Measurements from ENCODE around the gene CDH7.

Gene CDH7

GRCh38 chr18:65815506-65815905, 64.7 kb downstream of the CDH7 start:
- peaks cover 5% of the 10 kb centered on the region for H3K9me3 Mint-ChIP-seq
- no peaks in the 10 kb centered on the region for H3K27me3 Mint-ChIP-seq
- no peak overlapping the region for H3K27ac Mint-ChIP-seq
- no peak overlapping the region for H3K4me3 Mint-ChIP-seq
- no peak for DNase-seq
- H3K4me1 Mint-ChIP-seq = no peaks in the 10 kb centered on the region
- no peaks in the 10 kb centered on the region for H3K36me3 Mint-ChIP-seq (ENCODE audit: low read depth)
- no peak for ATAC-seq

- no peak for DNase-seq
- no peak for ATAC-seq
- no peak overlapping the region for H3K27ac Mint-ChIP-seq
- peaks cover 5% of the 10 kb centered on the region for H3K9me3 Mint-ChIP-seq
- no peaks in the 10 kb centered on the region for H3K4me1 Mint-ChIP-seq
- H3K27me3 Mint-ChIP-seq = no peaks in the 10 kb centered on the region
- H3K4me3 Mint-ChIP-seq = no peak overlapping the region
- H3K36me3 Mint-ChIP-seq (ENCODE audit: low read depth) = no peaks in the 10 kb centered on the region
These were observed 66.4 kb downstream of the CDH7 start for GRCh38 chr18:65817178-65817577.

GRCh38 chr18:65821911-65822310, 71.1 kb downstream of the CDH7 start:
- no peak for ATAC-seq
- H3K4me3 Mint-ChIP-seq = no peak overlapping the region
- H3K9me3 Mint-ChIP-seq = peaks cover 9% of the 10 kb centered on the region
- no peaks in the 10 kb centered on the region for H3K36me3 Mint-ChIP-seq (ENCODE audit: low read depth)
- no peaks in the 10 kb centered on the region for H3K4me1 Mint-ChIP-seq
- H3K27me3 Mint-ChIP-seq = no peaks in the 10 kb centered on the region
- H3K27ac Mint-ChIP-seq = no peak overlapping the region
- no peak for DNase-seq

GRCh38 chr18:65822826-65823225, 72.0 kb downstream of the CDH7 start:
- no peak overlapping the region for H3K27ac Mint-ChIP-seq
- ATAC-seq (no peak), DNase-seq (no peak)
- H3K36me3 Mint-ChIP-seq (ENCODE audit: low read depth) = no peaks in the 10 kb centered on the region
- H3K27me3 Mint-ChIP-seq = no peaks in the 10 kb centered on the region
- no peak overlapping the region for H3K4me3 Mint-ChIP-seq
- no peaks in the 10 kb centered on the region for H3K4me1 Mint-ChIP-seq
- peaks cover 9% of the 10 kb centered on the region for H3K9me3 Mint-ChIP-seq

- no peaks in the 10 kb centered on the region for H3K36me3 Mint-ChIP-seq (ENCODE audit: low read depth)
- ATAC-seq = no peak
- no peak overlapping the region for H3K4me3 Mint-ChIP-seq
- H3K27ac Mint-ChIP-seq = no peak overlapping the region
- peaks cover 8% of the 10 kb centered on the region for H3K9me3 Mint-ChIP-seq
- H3K4me1 Mint-ChIP-seq = no peaks in the 10 kb centered on the region
- H3K27me3 Mint-ChIP-seq = no peaks in the 10 kb centered on the region
- no peak for DNase-seq
These were observed 76.6 kb downstream of the CDH7 start for GRCh38 chr18:65827444-65827843.

- Mint-ChIP-seq H3K27me3 (no peaks in the 10 kb centered on the region), H3K9me3 (peaks cover 17% of the 10 kb centered on the region), H3K27ac (no peak overlapping the region), H3K4me1 (no peaks in the 10 kb centered on the region), H3K36me3 (ENCODE audit: low read depth) (no peaks in the 10 kb centered on the region), H3K4me3 (no peak overlapping the region)
- ATAC-seq (no peak), DNase-seq (no peak)
These were observed 85.1 kb downstream of the CDH7 start for GRCh38 chr18:65835881-65836280.

GRCh38 chr18:65846107-65846506, 95.3 kb downstream of the CDH7 start:
- Mint-ChIP-seq H3K36me3 (ENCODE audit: low read depth) (no peaks in the 10 kb centered on the region), H3K9me3 (no peaks in the 10 kb centered on the region), H3K27ac (no peak overlapping the region), H3K27me3 (no peaks in the 10 kb centered on the region), H3K4me3 (no peak overlapping the region), H3K4me1 (no peaks in the 10 kb centered on the region)
- ATAC-seq = no peak
- DNase-seq = no peak

- H3K4me3 Mint-ChIP-seq = no peak overlapping the region
- no peak for DNase-seq
- ATAC-seq = no peak
- H3K9me3 Mint-ChIP-seq = peaks cover under 1% of the 10 kb centered on the region
- no peaks in the 10 kb centered on the region for H3K27me3 Mint-ChIP-seq
- H3K4me1 Mint-ChIP-seq = no peaks in the 10 kb centered on the region
- H3K27ac Mint-ChIP-seq = no peak overlapping the region
- H3K36me3 Mint-ChIP-seq (ENCODE audit: low read depth) = no peaks in the 10 kb centered on the region
These were observed 101.5 kb downstream of the CDH7 start for GRCh38 chr18:65852273-65852672.

GRCh38 chr18:65859075-65859474, 108.3 kb downstream of the CDH7 start:
- Mint-ChIP-seq H3K27me3 (no peaks in the 10 kb centered on the region), H3K27ac (no peak overlapping the region), H3K4me3 (no peak overlapping the region), H3K9me3 (peaks cover 3% of the 10 kb centered on the region), H3K4me1 (no peaks in the 10 kb centered on the region), H3K36me3 (ENCODE audit: low read depth) (no peaks in the 10 kb centered on the region)
- no peak for ATAC-seq
- DNase-seq = no peak

- Mint-ChIP-seq H3K27ac (no peak overlapping the region), H3K4me1 (no peaks in the 10 kb centered on the region), H3K27me3 (no peaks in the 10 kb centered on the region), H3K36me3 (ENCODE audit: low read depth) (no peaks in the 10 kb centered on the region), H3K9me3 (peaks cover 12% of the 10 kb centered on the region), H3K4me3 (no peak overlapping the region)
- DNase-seq (no peak), ATAC-seq (no peak)
These were observed 118.7 kb downstream of the CDH7 start for GRCh38 chr18:65869527-65869926.

- Mint-ChIP-seq H3K27me3 (no peaks in the 10 kb centered on the region), H3K36me3 (ENCODE audit: low read depth) (no peaks in the 10 kb centered on the region), H3K4me3 (no peak overlapping the region), H3K4me1 (no peaks in the 10 kb centered on the region), H3K9me3 (peaks cover 14% of the 10 kb centered on the region), H3K27ac (no peak overlapping the region)
- DNase-seq = no peak
- ATAC-seq = no peak
These were observed 125.5 kb downstream of the CDH7 start for GRCh38 chr18:65876310-65876709.

GRCh38 chr18:65897292-65897691, 146.5 kb downstream of the CDH7 start:
- H3K27ac Mint-ChIP-seq = no peak overlapping the region
- peaks cover 8% of the 10 kb centered on the region for H3K9me3 Mint-ChIP-seq
- H3K4me3 Mint-ChIP-seq = no peak overlapping the region
- no peaks in the 10 kb centered on the region for H3K36me3 Mint-ChIP-seq (ENCODE audit: low read depth)
- no peak for ATAC-seq
- no peaks in the 10 kb centered on the region for H3K4me1 Mint-ChIP-seq
- no peaks in the 10 kb centered on the region for H3K27me3 Mint-ChIP-seq
- no peak for DNase-seq

- ATAC-seq = no peak
- H3K27me3 Mint-ChIP-seq = no peaks in the 10 kb centered on the region
- no peaks in the 10 kb centered on the region for H3K36me3 Mint-ChIP-seq (ENCODE audit: low read depth)
- no peak for DNase-seq
- no peaks in the 10 kb centered on the region for H3K4me1 Mint-ChIP-seq
- no peak overlapping the region for H3K27ac Mint-ChIP-seq
- no peak overlapping the region for H3K4me3 Mint-ChIP-seq
- H3K9me3 Mint-ChIP-seq = peaks cover 5% of the 10 kb centered on the region
These were observed 150.7 kb downstream of the CDH7 start for GRCh38 chr18:65901522-65901921.

GRCh38 chr18:65906621-65907034, 155.8 kb downstream of the CDH7 start:
- peaks cover 5% of the 10 kb centered on the region for H3K9me3 Mint-ChIP-seq
- H3K27me3 Mint-ChIP-seq = no peaks in the 10 kb centered on the region
- H3K27ac Mint-ChIP-seq = no peak overlapping the region
- H3K4me1 Mint-ChIP-seq = no peaks in the 10 kb centered on the region
- no peak overlapping the region for H3K4me3 Mint-ChIP-seq
- no peak for ATAC-seq
- H3K36me3 Mint-ChIP-seq (ENCODE audit: low read depth) = no peaks in the 10 kb centered on the region
- no peak for DNase-seq

GRCh38 chr18:65907281-65907680, 156.5 kb downstream of the CDH7 start:
- Mint-ChIP-seq H3K36me3 (ENCODE audit: low read depth) (no peaks in the 10 kb centered on the region), H3K27me3 (no peaks in the 10 kb centered on the region), H3K27ac (no peak overlapping the region), H3K9me3 (peaks cover 5% of the 10 kb centered on the region), H3K4me3 (no peak overlapping the region), H3K4me1 (no peaks in the 10 kb centered on the region)
- DNase-seq = no peak
- no peak for ATAC-seq

GRCh38 chr18:65919018-65919417, 168.2 kb downstream of the CDH7 start:
- Mint-ChIP-seq H3K4me3 (no peak overlapping the region), H3K27ac (no peak overlapping the region), H3K36me3 (ENCODE audit: low read depth) (no peaks in the 10 kb centered on the region), H3K4me1 (no peaks in the 10 kb centered on the region), H3K9me3 (no peaks in the 10 kb centered on the region), H3K27me3 (no peaks in the 10 kb centered on the region)
- DNase-seq = no peak
- ATAC-seq = no peak
